Upper lobe of left lung (tissue), 6 donors: ENCODE measurements around the gene ITPR2. TPM values are rescaled to one million over a fixed set of nuclear protein-coding genes. Genes with fewer than 3 reads are reported as not detected.
A peak's percentile ranks its signal among the peaks of the same experiment; 100 is the strongest.

Source experiments
- ATAC-seq, 2 donors: fragments of 200-7000 bp; cut with Tn5 transposase; one replicate each; pipeline ENCODE4 v1.9.1; 2022; ENCODE audit warnings: mild to moderate bottlenecking in 2 of 2, moderate library complexity in 2 of 2; ENCODE audit not compliant: low FRiP score in 2 of 2
- DNase-seq, 2 donors: peaks; one replicate each; pipeline ENCODE4 v3.0.0-alpha.2; 2019 to 2020
- H3K27ac ChIP-seq, 4 donors: fragments of 200-600 bp; sonication (generic); one replicate each; pipeline ENCODE4 v1.5.1; 2016 to 2019
- H3K27me3 ChIP-seq, 4 donors: fragments of 200-600 bp; sonication (generic); one replicate each; pipeline ENCODE4 v1.5.1; 2017 to 2019
- H3K36me3 ChIP-seq, 4 donors: fragments of 200-600 bp; sonication (generic); one replicate each; pipeline ENCODE4 v1.5.1; 2016 to 2019
- H3K4me1 ChIP-seq, 4 donors: fragments of 200-600 bp; sonication (generic); one replicate each; pipeline ENCODE4 v1.5.1; 2018 to 2019
- H3K4me3 ChIP-seq, 4 donors: fragments of 200-600 bp; sonication (generic); one replicate each; pipeline ENCODE4 v1.5.1; 2017 to 2019; ENCODE audit warnings: mild to moderate bottlenecking in 2 of 4, moderate library complexity in 1 of 4
- H3K9me3 ChIP-seq, 4 donors: fragments of 200-600 bp; sonication (generic); one replicate each; pipeline ENCODE4 v1.5.1; 2018 to 2019
- CTCF ChIP-seq, 6 experiments: fragments of 450-650 bp in 4 of 6; fragments of 200-600 bp in 2 of 6; sonication (generic) in 2 of 6; IDR thresholded peaks; one replicate each; pipeline ENCODE4 v1.5.1; 2016 to 2019; ENCODE audit warnings: antibody characterized with exemption in 6 of 6
- EP300 ChIP-seq, 4 donors: sonication (generic); formaldehyde crosslinking; IDR thresholded peaks; one replicate each; pipeline ENCODE4 v1.5.1; 2017; ENCODE audit warnings: antibody characterized with exemption in 4 of 4, control low read depth in 2 of 4
- POLR2A ChIP-seq, 4 donors: fragments of 450-650 bp; IDR thresholded peaks; one replicate each; pipeline ENCODE4 v1.5.1; 2016 to 2017; ENCODE audit warnings: antibody characterized with exemption in 4 of 4, mild to moderate bottlenecking in 2 of 4
- POLR2AphosphoS5 ChIP-seq, 2 donors: sonication (generic); formaldehyde crosslinking; IDR thresholded peaks; one replicate each; pipeline ENCODE4 v1.5.1; 2017; ENCODE audit warnings: antibody characterized with exemption in 2 of 2
- WGBS, 2 donors: methylation state at CpG; one replicate each; pipeline ENCODE4 v1.1.5; 2017 to 2018; 5-methylcytosine and 5-hydroxymethylcytosine counted together
- total RNA-seq, 6 donors: library from RNA; depleted of rRNA in 4 of 6; stranded (reverse); fragments of >200 nt in 4 of 6; gene quantifications; one replicate each; pipeline versions ENCODE4 v1.1.0 to v1.2.1, GENCODE V29; 2016 to 2021
- donor health status: DM: no; HTN: no; CAD: no; lungs with moderate emphysema.
- donor health status: DM: no; HTN: yes; CAD: no; lungs with severe emphysema.

Gene ITPR2
- total RNA-seq, 6 donors from 2014 or later: 35.5 to 115 (median 45.0) TPM

- DNase-seq (no peak), ATAC-seq (no peak)
- no peaks in the 10 kb centered on the region for H3K9me3 ChIP-seq
- no peaks in the 10 kb centered on the region for H3K36me3 ChIP-seq
- H3K27me3 ChIP-seq: no peaks in the 10 kb centered on the region
- WGBS, 2 donors: 100% methylated on average over 1 of the region's 1 CpG
- H3K4me1 ChIP-seq: no peaks in the 10 kb centered on the region
- H3K27ac ChIP-seq: no peak overlapping the region
- TF ChIP-seq POLR2A (IDR thresholded peaks at IDR 0.05) (no peak), POLR2AphosphoS5 (IDR thresholded peaks at IDR 0.05) (no peak), EP300 (IDR thresholded peaks at IDR 0.05) (no peak)
- H3K4me3 ChIP-seq: no peak overlapping the region
Measured at GRCh38 chr12:26861690-26862089, 28.7 kb upstream of the ITPR2 start.

GRCh38 chr12:26857465-26858176 is 24.6 kb upstream of the ITPR2 start:
- Histone ChIP-seq H3K36me3 (no peaks in the 10 kb centered on the region), H3K4me1 (peaks cover 0 to 10% (median 3%) of the 10 kb centered on the region in 4 donors), H3K27ac (no peak overlapping the region), H3K4me3 (no peak overlapping the region), H3K27me3 (no peaks in the 10 kb centered on the region), H3K9me3 (no peaks in the 10 kb centered on the region)
- no peak for TF ChIP-seq EP300 (IDR thresholded peaks at IDR 0.05)
- no peak for TF ChIP-seq POLR2A (IDR thresholded peaks at IDR 0.05)
- TF ChIP-seq CTCF (IDR thresholded peaks at IDR 0.05): no peak
- TF ChIP-seq POLR2AphosphoS5 (IDR thresholded peaks at IDR 0.05): no peak
- DNase-seq (no peak), ATAC-seq (no peak)
- WGBS, 2 donors: 56 to 62% methylated on average over 6 of the region's 6 CpGs

- H3K36me3 ChIP-seq: no peaks in the 10 kb centered on the region
- DNase-seq (no peak), ATAC-seq (no peak)
- no peak overlapping the region for H3K27ac ChIP-seq
- H3K4me3 ChIP-seq: no peak overlapping the region
- TF ChIP-seq POLR2AphosphoS5 (IDR thresholded peaks at IDR 0.05) (no peak), CTCF (IDR thresholded peaks at IDR 0.05) (no peak), POLR2A (IDR thresholded peaks at IDR 0.05) (no peak), EP300 (IDR thresholded peaks at IDR 0.05) (no peak)
- no peaks in the 10 kb centered on the region for H3K27me3 ChIP-seq
- WGBS, 2 donors: 42 to 64% methylated on average over 1 of the region's 1 CpG
- H3K4me1 ChIP-seq: peaks cover 0 to 10% (median 3%) of the 10 kb centered on the region in 4 donors
- H3K9me3 ChIP-seq: no peaks in the 10 kb centered on the region
Measured at GRCh38 chr12:26855337-26855736, 22.3 kb upstream of the ITPR2 start.

- 11 to 20% methylated on average over 2 of the region's 2 CpGs for WGBS, 2 donors
- H3K36me3 ChIP-seq: no peaks in the 10 kb centered on the region
- TF ChIP-seq POLR2AphosphoS5 (IDR thresholded peaks at IDR 0.05) (no peak), CTCF (IDR thresholded peaks at IDR 0.05) (no peak), EP300 (IDR thresholded peaks at IDR 0.05) (no peak), POLR2A (IDR thresholded peaks at IDR 0.05) (no peak)
- no peaks in the 10 kb centered on the region for H3K9me3 ChIP-seq
- H3K27me3 ChIP-seq: no peaks in the 10 kb centered on the region
- H3K4me3 ChIP-seq: no peak overlapping the region
- no peak overlapping the region for H3K27ac ChIP-seq
- DNase-seq: no peak
- peaks cover 0 to 10% (median 3%) of the 10 kb centered on the region in 4 donors for H3K4me1 ChIP-seq
- ATAC-seq: peak in 1 of 2 donors; percentile 12
Measured at GRCh38 chr12:26854031-26854390, 21.0 kb upstream of the ITPR2 start.

GRCh38 chr12:26853303-26854030 is 20.5 kb upstream of the ITPR2 start:
- Histone ChIP-seq H3K9me3 (no peaks in the 10 kb centered on the region), H3K36me3 (no peaks in the 10 kb centered on the region), H3K27ac (no peak overlapping the region), H3K4me1 (peaks cover 0 to 10% (median 3%) of the 10 kb centered on the region in 4 donors), H3K4me3 (peak overlapping the region in 1 of 4 donors; percentile 11), H3K27me3 (no peaks in the 10 kb centered on the region)
- 38 to 42% methylated on average over 11 to 12 of the region's 12 CpGs for WGBS, 2 donors
- TF ChIP-seq POLR2AphosphoS5 (IDR thresholded peaks at IDR 0.05): no peak
- TF ChIP-seq CTCF (IDR thresholded peaks at IDR 0.05): peak; percentile 71 to 89 (median 80)
- ATAC-seq (peak; percentile 87 to 92), DNase-seq (peak in 1 of 2 donors; percentile 74)
